ENCODE results near the gene C9orf152. TPM values are rescaled to one million over a fixed set of nuclear protein-coding genes. Genes with fewer than 3 reads are reported as not detected.

The C9orf152 gene
- total RNA-seq, 4 donors from 2014 or later, result not detected

GRCh38 chr9:110168486-110168885 lies 39.5 kb downstream of the C9orf152 start:
- ATAC-seq (ENCODE audit: low FRiP score) (no peak), DNase-seq (ENCODE audit: low spot score) (no peak)
- TF ChIP-seq, protein P1, sequence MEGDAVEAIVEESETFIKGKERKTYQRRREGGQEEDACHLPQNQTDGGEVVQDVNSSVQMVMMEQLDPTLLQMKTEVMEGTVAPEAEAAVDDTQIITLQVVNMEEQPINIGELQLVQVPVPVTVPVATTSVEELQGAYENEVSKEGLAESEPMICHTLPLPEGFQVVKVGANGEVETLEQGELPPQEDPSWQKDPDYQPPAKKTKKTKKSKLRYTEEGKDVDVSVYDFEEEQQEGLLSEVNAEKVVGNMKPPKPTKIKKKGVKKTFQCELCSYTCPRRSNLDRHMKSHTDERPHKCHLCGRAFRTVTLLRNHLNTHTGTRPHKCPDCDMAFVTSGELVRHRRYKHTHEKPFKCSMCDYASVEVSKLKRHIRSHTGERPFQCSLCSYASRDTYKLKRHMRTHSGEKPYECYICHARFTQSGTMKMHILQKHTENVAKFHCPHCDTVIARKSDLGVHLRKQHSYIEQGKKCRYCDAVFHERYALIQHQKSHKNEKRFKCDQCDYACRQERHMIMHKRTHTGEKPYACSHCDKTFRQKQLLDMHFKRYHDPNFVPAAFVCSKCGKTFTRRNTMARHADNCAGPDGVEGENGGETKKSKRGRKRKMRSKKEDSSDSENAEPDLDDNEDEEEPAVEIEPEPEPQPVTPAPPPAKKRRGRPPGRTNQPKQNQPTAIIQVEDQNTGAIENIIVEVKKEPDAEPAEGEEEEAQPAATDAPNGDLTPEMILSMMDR (IDR thresholded peaks at IDR 0.05), result no peak

- TF ChIP-seq, protein P1 (IDR thresholded peaks at IDR 0.05), result no peak
- DNase-seq (ENCODE audit: low spot score) (no peak), ATAC-seq (ENCODE audit: low FRiP score) (no peak)
Observed at GRCh38 chr9:110161940-110162339, 46.0 kb downstream of the C9orf152 start.

GRCh38 chr9:110160685-110161084 lies 47.3 kb downstream of the C9orf152 start:
- ATAC-seq (ENCODE audit: low FRiP score) (no peak), DNase-seq (ENCODE audit: low spot score) (no peak)
- TF ChIP-seq, protein P1 (IDR thresholded peaks at IDR 0.05), result no peak

DNA sequence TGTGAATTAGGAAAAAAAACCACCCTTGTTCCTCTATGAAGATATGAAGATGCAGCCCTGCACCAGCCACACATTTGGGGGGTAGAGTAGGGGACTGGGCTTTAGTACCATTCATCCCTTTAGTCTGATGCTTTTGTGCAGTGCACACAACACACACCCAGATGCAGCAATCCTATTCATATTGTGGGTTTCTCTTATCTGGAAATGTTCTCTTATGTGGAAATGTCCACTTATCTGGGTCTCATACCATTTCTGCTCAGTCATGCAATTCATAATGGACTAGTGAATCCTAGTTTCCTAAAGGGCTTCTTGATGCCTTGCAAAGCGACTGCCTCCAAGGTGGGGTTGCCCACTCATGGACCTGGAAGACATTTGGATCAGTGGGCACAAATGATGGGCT lies 47.8 kb downstream of the C9orf152 start:
- ATAC-seq (ENCODE audit: low FRiP score) (no peak), DNase-seq (ENCODE audit: low spot score) (no peak)
- TF ChIP-seq, protein P1 (IDR thresholded peaks at IDR 0.05), result no peak

DNA sequence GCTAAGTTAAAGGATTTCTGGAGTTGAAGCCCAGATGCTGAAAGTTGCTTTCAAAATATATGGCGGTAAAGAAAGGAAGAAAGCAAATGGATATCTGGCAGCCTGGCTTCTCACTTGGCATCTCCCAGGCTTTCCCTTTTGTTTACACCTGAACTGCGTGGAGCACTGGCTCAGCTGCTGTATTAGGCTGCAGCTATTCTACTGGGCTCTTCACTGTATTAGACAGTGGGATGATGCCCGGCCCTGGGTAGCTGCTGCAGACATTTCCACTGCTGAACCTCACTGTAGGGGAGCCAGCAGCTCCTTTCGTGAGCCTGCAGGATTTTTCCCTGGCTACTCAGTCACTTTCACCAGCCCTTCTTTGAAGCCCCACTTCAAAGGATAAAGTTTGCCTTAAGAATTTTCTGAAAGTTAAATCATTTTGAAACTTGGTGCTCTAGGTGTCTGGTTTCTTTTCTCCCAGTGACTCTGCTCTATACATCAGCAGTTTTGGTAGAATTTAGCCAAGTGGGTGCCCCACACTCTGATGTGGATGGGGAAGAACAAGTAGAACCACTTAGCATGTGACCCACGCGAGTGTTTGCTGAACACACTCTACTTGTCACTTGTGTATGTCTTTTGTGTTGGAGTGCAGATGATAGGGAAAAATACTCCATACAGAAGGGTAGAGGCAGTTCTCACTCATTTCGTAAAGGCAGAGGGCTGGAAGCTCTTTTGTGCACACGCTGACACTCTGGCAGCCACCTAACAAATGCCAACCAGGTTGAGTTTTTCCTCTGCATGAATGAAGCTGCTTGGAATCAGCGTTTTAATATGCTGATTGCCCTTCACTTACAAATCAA lies 49.9 kb downstream of the C9orf152 start:
- ATAC-seq (ENCODE audit: low FRiP score) (no peak), DNase-seq (ENCODE audit: low spot score) (no peak)
- TF ChIP-seq, protein P1 (IDR thresholded peaks at IDR 0.05), result no peak

GRCh38 chr9:110156902-110157301 lies 51.1 kb downstream of the C9orf152 start:
- ATAC-seq (ENCODE audit: low FRiP score), result peak; percentile 3
- TF ChIP-seq, protein P1 (IDR thresholded peaks at IDR 0.05), result no peak
- DNase-seq (ENCODE audit: low spot score), result no peak

GRCh38 chr9:110156416-110156815 lies 51.5 kb downstream of the C9orf152 start:
- ATAC-seq (ENCODE audit: low FRiP score) (no peak), DNase-seq (ENCODE audit: low spot score) (no peak)
- TF ChIP-seq, protein P1 (IDR thresholded peaks at IDR 0.05), result no peak

Data from omental fat pad (tissue), 4 donors.